Spleen (tissue), 11 donors: Measurements from ENCODE around the gene MC4R. TPM values are rescaled to one million over a fixed set of nuclear protein-coding genes. Genes with fewer than 3 reads are reported as not detected.

ENCODE experiments used
- DNase-seq: peaks from one replicate; pipeline ENCODE4 v3.0.0-alpha.2; 2020
- H3K27ac ChIP-seq, 8 donors: fragments of 200-600 bp; sonication (generic) in 7 of 8; 1 replicate in 4 of 8; 2 replicates in 4 of 8; pipeline versions ENCODE4 v1.5.0 to v1.8.0; 2016 to 2021; ENCODE audit warnings: inconsistent platforms in 4 of 8, mild to moderate bottlenecking in 4 of 8, moderate library complexity in 1 of 8
- H3K27me3 ChIP-seq, 7 donors: fragments of 200-600 bp; sonication (generic) in 6 of 7; replicated peaks in 1 of 7; 1 replicate in 4 of 7; 2 replicates in 3 of 7; pipeline versions ENCODE4 v1.5.0 to v1.8.0; 2016 to 2021; ENCODE audit warnings: inconsistent platforms in 3 of 7, mild to moderate bottlenecking in 1 of 7
- H3K36me3 ChIP-seq, 6 donors: fragments of 200-600 bp; sonication (generic) in 5 of 6; 1 replicate in 4 of 6; 2 replicates in 2 of 6; pipeline versions ENCODE4 v1.5.0 to v1.8.0; 2016 to 2021; ENCODE audit warnings: inconsistent platforms in 2 of 6
- H3K4me1 ChIP-seq, 6 donors: fragments of 200-600 bp; sonication (generic) in 5 of 6; 1 replicate in 3 of 6; 2 replicates in 3 of 6; pipeline versions ENCODE4 v1.5.0 to v1.8.0; 2016 to 2021; ENCODE audit warnings: inconsistent platforms in 3 of 6
- H3K4me3 ChIP-seq, 8 donors: fragments of 200-600 bp; sonication (generic) in 7 of 8; 1 replicate in 4 of 8; 2 replicates in 4 of 8; pipeline versions ENCODE4 v1.5.0 to v1.8.0; 2016 to 2021; ENCODE audit warnings: inconsistent platforms in 4 of 8, mild to moderate bottlenecking in 4 of 8, moderate library complexity in 2 of 8
- H3K9me3 ChIP-seq, 8 donors: fragments of 200-600 bp; sonication (generic) in 7 of 8; 1 replicate in 4 of 8; 2 replicates in 4 of 8; pipeline versions ENCODE4 v1.5.0 to v1.8.0; 2016 to 2021; ENCODE audit warnings: inconsistent platforms in 4 of 8
- POLR2A ChIP-seq, 3 donors: fragments of 450-650 bp; IDR thresholded peaks; one replicate each; pipeline ENCODE4 v1.5.1; 2017; ENCODE audit warnings: antibody characterized with exemption in 3 of 3, mild to moderate bottlenecking in 1 of 3
- POLR2AphosphoS5 ChIP-seq, 3 donors: sonication (generic); formaldehyde crosslinking; IDR thresholded peaks; one replicate each; pipeline ENCODE4 v1.5.1; 2017; ENCODE audit warnings: antibody characterized with exemption in 3 of 3
- WGBS, 5 donors: extraction: QIAGEN DNeasy Blood & Tissue Kit in 3 of 5; methylation state at CpG; one replicate each; pipeline versions ENCODE4 v1.1.5 to v1.1.7; 2013 to 2018; 5-methylcytosine and 5-hydroxymethylcytosine counted together
- intact Hi-C: fragments of 100-400 bp; cut with DNase I; formaldehyde crosslinking; loops from one replicate; pipeline ENCODE4 v1.15.0; 2023; ENCODE audit warnings: low total_unique reads
- polyA plus RNA-seq, 3 donors: library from polyadenylated mRNA; stranded (reverse); fragments of 200-250 nt; gene quantifications; one replicate each; pipeline ENCODE4 v1.2.1, GENCODE V29; 2013
- total RNA-seq, 7 donors: library from RNA; depleted of rRNA in 3 of 7; stranded (reverse); fragments of >200 nt in 3 of 7; fragmentation: NEBNext Ultra II Directional in 4 of 7; extraction: Animal tissue kit (Norgen Biotek cat#: 25700) in 4 of 7; gene quantifications; one replicate each; pipeline versions ENCODE4 v1.1.0 to v1.2.1, GENCODE V29; 2016 to 2021
- TF ChIP-seq, protein P1 (sequence below), 11 experiments: fragments of 200-600 bp in 7 of 11; fragments of 450-650 bp in 4 of 11; sonication (generic) in 4 of 11; IDR thresholded peaks in 8 of 11; conservative IDR thresholded peaks in 3 of 11; 1 replicate in 7 of 11; 2 replicates in 4 of 11; pipeline versions ENCODE4 v1.4.0 to v1.8.0; 2016 to 2021; ENCODE audit warnings: antibody characterized with exemption in 11 of 11, inconsistent platforms in 4 of 11, mild to moderate bottlenecking in 1 of 11
- donor health status: healthy with polysubstance abuse.
- donor health status: DM: no; HTN: no; CAD: no; lungs with moderate emphysema.
- donor health status: DM: no; HTN: no; CAD: no.
- donor health status: Bipolar disorder and iron deficiency.
- donor health status: healthy.
- donor health status: DM: no; HTN: no; CAD: no.
- donor health status: DM: yes; HTN: yes; CAD: no.

The MC4R gene
- total and polyA plus RNA-seq, 10 donors = 0.04 to 0.35 (median 0.15) TPM; not detected in 6

DNA sequence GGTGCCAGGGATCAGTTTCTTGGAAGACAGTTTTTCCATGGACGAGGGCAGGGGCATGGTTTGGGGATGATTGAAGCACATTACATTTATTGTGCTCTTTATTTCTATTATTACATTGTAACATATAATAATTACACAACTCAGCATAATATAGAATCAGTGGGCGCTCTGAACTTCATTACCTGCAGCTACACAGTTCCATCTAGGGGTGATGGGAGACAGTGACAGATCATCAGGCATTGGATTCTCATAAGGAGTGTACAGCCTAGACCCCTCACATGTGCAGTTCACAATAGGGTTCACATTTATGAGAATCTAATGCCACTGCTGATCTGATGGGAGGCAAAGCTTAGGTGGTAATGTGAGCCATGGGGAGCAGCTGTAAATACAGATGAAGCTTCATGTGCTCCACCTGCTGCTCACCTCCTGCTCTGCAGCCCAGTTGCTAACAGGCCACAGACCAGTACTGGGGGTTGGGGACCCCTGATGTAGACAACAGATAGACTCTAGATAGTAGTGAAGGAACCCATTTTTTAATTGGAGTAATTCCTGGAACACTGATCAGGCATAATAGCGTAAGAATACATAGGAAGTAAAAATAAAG, 41.5 kb upstream of the MC4R start:
- DNase-seq = no peak
- Histone ChIP-seq H3K27me3 (no peaks in the 10 kb centered on the region), H3K36me3 (no peaks in the 10 kb centered on the region), H3K9me3 (no peaks in the 10 kb centered on the region), H3K27ac (no peak overlapping the region), H3K4me1 (no peaks in the 10 kb centered on the region), H3K4me3 (no peak overlapping the region)
- no peak for TF ChIP-seq POLR2A (IDR thresholded peaks at IDR 0.05)
- TF ChIP-seq POLR2AphosphoS5 (IDR thresholded peaks at IDR 0.05) = no peak
- TF ChIP-seq, protein P1, sequence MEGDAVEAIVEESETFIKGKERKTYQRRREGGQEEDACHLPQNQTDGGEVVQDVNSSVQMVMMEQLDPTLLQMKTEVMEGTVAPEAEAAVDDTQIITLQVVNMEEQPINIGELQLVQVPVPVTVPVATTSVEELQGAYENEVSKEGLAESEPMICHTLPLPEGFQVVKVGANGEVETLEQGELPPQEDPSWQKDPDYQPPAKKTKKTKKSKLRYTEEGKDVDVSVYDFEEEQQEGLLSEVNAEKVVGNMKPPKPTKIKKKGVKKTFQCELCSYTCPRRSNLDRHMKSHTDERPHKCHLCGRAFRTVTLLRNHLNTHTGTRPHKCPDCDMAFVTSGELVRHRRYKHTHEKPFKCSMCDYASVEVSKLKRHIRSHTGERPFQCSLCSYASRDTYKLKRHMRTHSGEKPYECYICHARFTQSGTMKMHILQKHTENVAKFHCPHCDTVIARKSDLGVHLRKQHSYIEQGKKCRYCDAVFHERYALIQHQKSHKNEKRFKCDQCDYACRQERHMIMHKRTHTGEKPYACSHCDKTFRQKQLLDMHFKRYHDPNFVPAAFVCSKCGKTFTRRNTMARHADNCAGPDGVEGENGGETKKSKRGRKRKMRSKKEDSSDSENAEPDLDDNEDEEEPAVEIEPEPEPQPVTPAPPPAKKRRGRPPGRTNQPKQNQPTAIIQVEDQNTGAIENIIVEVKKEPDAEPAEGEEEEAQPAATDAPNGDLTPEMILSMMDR (IDR thresholded peaks at IDR 0.05 in 8 of 11, conservative IDR thresholded peaks at IDR 0.05 in 3 of 11) = peak in 5 of 11 experiments; percentile 14 to 25 (median 19)
- WGBS, 5 donors = 84 to 94% (median 87%) methylated on average over 3 of the region's 3 CpGs
- intact Hi-C loops = no loop called here

DNA sequence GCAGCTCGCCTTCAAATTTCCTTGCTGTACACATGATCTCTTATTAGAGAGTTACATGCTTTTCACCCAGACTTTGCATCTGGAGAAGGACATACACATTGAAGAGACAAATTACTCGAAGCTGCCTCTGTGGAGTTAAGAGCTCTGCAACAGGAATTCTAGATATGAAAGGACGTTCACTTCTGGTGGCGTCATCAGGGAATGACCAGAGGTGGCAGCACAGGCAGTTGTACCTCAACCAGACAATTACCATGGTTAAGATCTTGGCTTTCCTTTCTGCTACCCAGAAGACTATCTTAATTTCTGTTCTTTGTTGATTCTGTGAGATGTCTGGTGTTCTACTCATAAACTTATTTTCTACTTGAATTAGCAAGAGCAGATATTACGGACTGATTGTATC, 39.1 kb upstream of the MC4R start:
- Histone ChIP-seq H3K27ac (no peak overlapping the region), H3K36me3 (no peaks in the 10 kb centered on the region), H3K9me3 (no peaks in the 10 kb centered on the region), H3K4me3 (no peak overlapping the region), H3K27me3 (no peaks in the 10 kb centered on the region), H3K4me1 (no peaks in the 10 kb centered on the region)
- 71 to 87% (median 75%) methylated on average over 5 of the region's 5 CpGs for WGBS, 5 donors
- intact Hi-C loops = no loop called here
- no peak for DNase-seq
- TF ChIP-seq POLR2AphosphoS5 (IDR thresholded peaks at IDR 0.05) = no peak
- no peak for TF ChIP-seq POLR2A (IDR thresholded peaks at IDR 0.05)
- TF ChIP-seq, protein P1 (IDR thresholded peaks at IDR 0.05 in 8 of 11, conservative IDR thresholded peaks at IDR 0.05 in 3 of 11) = no peak

DNA sequence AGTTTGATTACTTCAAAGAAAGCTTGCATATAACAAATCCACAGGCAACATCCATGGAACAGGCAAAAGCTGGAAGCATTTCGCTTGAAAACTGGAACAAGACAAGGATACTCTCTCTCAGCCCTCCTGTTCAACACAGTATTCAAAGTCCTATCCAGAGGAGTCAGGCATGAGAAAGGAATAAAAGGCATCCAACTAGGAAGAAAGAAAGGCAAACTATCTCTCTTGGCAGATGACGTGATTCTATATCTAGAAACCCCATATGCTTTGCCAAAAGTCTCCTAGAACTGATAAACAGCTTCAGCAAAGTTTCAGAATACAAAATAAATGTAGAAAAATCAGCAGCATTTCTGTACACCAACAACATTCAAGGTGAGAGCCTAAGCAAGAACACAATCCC, 34.1 kb upstream of the MC4R start:
- WGBS, 5 donors = 61 to 75% (median 61%) methylated on average over 2 of the region's 2 CpGs
- Histone ChIP-seq H3K4me3 (no peak overlapping the region), H3K36me3 (no peaks in the 10 kb centered on the region), H3K27ac (no peak overlapping the region), H3K9me3 (no peaks in the 10 kb centered on the region), H3K4me1 (no peaks in the 10 kb centered on the region), H3K27me3 (no peaks in the 10 kb centered on the region)
- TF ChIP-seq, protein P1 (IDR thresholded peaks at IDR 0.05 in 8 of 11, conservative IDR thresholded peaks at IDR 0.05 in 3 of 11) = no peak
- no peak for TF ChIP-seq POLR2A (IDR thresholded peaks at IDR 0.05)
- TF ChIP-seq POLR2AphosphoS5 (IDR thresholded peaks at IDR 0.05) = no peak
- no peak for DNase-seq
- intact Hi-C loops = no loop called here

DNA sequence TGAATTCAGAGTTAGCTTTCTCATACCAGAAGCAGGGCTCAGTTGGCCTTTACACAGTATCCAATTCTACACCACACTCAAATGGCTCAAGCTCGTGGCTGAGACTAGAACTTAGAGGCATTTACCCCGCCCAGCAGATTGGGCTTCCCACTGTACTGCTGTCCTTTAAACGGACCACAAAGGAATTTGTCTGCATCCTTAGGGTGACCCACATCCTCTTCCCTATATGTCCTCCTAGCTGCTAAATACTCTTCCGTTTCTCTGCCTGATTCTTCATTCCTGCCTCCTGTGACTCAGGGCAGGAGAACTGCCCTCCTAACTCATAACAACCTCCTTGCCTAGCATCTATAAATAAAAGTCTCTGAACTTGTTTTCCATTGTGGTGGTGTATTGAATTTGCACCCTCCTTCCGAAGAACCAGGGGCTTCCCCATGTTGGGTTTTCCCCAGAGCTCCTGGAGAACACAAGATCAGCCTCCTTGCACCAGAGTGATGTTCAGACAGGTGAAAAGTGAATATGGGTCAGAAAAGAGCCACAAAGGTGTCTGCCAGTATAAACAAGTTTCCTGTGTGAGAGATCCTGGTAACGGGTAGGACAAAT, 32.0 kb upstream of the MC4R start:
- no peaks in the 10 kb centered on the region for H3K27me3 ChIP-seq
- H3K4me1 ChIP-seq = no peaks in the 10 kb centered on the region
- H3K4me3 ChIP-seq = no peak overlapping the region
- intact Hi-C loops = no loop called here
- H3K27ac ChIP-seq = no peak overlapping the region
- no peaks in the 10 kb centered on the region for H3K36me3 ChIP-seq
- TF ChIP-seq POLR2AphosphoS5 (IDR thresholded peaks at IDR 0.05) (no peak), POLR2A (IDR thresholded peaks at IDR 0.05) (no peak)
- TF ChIP-seq, protein P1 (IDR thresholded peaks at IDR 0.05 in 8 of 11, conservative IDR thresholded peaks at IDR 0.05 in 3 of 11) = no peak
- DNase-seq = no peak
- WGBS, 5 donors = 55 to 72% (median 66%) methylated on average over 6 of the region's 6 CpGs
- no peaks in the 10 kb centered on the region for H3K9me3 ChIP-seq
